Brain microvascular endothelial cell (primary cell): ENCODE results near the gene CALCOCO1.

ENCODE experiments used
- DNase-seq: peaks from one replicate; pipeline ENCODE4 v3.0.0-alpha.2; 2020
- H3K27ac ChIP-seq: fragments of 250-450 bp; sonication (Bioruptor Pico); 2 replicates; pipeline ENCODE4 v1.5.1; 2020; ENCODE audit warnings: mild to moderate bottlenecking, moderate library complexity
- H3K27me3 ChIP-seq: fragments of 250-450 bp; sonication (Bioruptor Pico); replicated peaks from 2 replicates; pipeline ENCODE4 v1.5.1; 2020; ENCODE audit warnings: mild to moderate bottlenecking
- H3K36me3 ChIP-seq: fragments of 250-450 bp; sonication (Bioruptor Pico); replicated peaks from 2 replicates; pipeline ENCODE4 v1.5.1; 2020; ENCODE audit warnings: mild to moderate bottlenecking
- H3K4me3 ChIP-seq: 2 replicates; pipeline ENCODE4 v1.5.1; 2011; ENCODE audit warnings: low read depth, mild to moderate bottlenecking, control low read depth, low read length, moderate library complexity
- in situ Hi-C: cut with HindIII; loops from 2 replicates; pipeline ENCODE4 v1.10.0; 2017; ENCODE audit warnings: low sequenced_read_pairs, low pct_ligation_motif_present
- TF ChIP-seq, protein P1 (sequence below): IDR thresholded peaks from 2 replicates; pipeline ENCODE4 v1.5.1; 2011; ENCODE audit warnings: low read depth, mild to moderate bottlenecking, moderate library complexity, low read length, control low read depth, inconsistent platforms; ENCODE audit errors: missing control alignments

Gene CALCOCO1

DNA sequence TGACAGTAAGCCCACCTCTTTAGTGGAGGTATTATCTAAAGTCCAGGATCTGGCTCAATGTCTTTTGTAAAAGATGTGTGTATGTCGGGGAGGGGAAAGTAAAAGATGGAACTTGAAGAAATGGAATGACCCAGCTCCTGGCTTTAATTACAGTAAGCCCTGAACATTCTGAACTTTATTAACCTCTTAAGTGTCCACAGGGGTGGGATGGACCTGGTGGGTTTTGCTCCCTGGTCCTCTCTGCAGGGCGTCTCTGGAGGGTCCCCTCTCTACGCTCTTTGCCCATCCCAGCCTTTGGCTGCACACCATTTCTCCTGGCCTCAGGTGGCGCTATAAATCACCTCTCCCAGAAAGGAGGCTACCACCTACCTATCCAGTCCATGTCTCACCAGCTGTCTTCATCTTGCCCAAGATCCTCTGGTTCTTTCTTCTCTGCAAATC, 28.2 kb upstream of the CALCOCO1 start:
- Histone ChIP-seq H3K27ac (no peak overlapping the region), H3K4me3 (no peak overlapping the region), H3K36me3 (no peaks in the 10 kb centered on the region), H3K27me3 (peaks cover 77% of the 10 kb centered on the region)
- in situ Hi-C loops = no loop called here
- TF ChIP-seq, protein P1, sequence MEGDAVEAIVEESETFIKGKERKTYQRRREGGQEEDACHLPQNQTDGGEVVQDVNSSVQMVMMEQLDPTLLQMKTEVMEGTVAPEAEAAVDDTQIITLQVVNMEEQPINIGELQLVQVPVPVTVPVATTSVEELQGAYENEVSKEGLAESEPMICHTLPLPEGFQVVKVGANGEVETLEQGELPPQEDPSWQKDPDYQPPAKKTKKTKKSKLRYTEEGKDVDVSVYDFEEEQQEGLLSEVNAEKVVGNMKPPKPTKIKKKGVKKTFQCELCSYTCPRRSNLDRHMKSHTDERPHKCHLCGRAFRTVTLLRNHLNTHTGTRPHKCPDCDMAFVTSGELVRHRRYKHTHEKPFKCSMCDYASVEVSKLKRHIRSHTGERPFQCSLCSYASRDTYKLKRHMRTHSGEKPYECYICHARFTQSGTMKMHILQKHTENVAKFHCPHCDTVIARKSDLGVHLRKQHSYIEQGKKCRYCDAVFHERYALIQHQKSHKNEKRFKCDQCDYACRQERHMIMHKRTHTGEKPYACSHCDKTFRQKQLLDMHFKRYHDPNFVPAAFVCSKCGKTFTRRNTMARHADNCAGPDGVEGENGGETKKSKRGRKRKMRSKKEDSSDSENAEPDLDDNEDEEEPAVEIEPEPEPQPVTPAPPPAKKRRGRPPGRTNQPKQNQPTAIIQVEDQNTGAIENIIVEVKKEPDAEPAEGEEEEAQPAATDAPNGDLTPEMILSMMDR = peak; percentile 19
- DNase-seq = no peak

DNA sequence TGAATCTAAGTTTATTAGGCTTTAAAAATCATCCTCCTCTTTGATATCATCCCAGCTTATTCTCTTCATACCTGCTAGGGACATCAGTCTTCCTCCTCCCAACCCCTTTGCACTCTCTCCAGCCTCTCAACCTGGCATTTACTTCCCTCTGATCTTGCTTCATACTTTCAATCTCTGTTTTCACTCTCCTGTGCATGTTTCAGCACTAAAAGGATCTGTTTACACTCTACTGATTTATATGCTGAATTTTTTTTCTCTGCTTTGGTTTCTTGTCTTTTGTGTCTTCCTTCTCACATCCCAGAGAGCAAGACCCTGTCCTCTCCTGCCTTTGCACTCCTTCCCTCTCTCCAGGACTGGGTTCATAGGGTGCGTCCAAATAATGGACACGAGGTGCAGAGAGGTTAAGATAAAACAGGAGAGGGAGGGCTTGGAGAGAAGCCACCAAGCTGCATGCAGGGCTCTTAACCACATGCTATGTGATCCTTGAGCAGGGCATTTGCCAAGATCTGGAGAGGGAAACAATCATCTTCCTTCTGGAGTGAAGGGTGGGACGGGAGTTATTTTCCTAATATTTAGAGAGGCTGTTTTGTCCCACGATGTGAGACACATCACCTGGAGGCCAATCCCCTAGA, 27.5 kb upstream of the CALCOCO1 start:
- TF ChIP-seq, protein P1 = no peak
- Histone ChIP-seq H3K36me3 (no peaks in the 10 kb centered on the region), H3K27ac (no peak overlapping the region), H3K4me3 (no peak overlapping the region), H3K27me3 (peaks cover 84% of the 10 kb centered on the region)
- DNase-seq = no peak
- in situ Hi-C loops = no loop called here

- H3K27me3 ChIP-seq = peaks cover 84% of the 10 kb centered on the region
- no peak overlapping the region for H3K4me3 ChIP-seq
- no peak overlapping the region for H3K27ac ChIP-seq
- TF ChIP-seq, protein P1 = no peak
- DNase-seq = no peak
- in situ Hi-C loops = no loop called here
- H3K36me3 ChIP-seq = no peaks in the 10 kb centered on the region
Observed at GRCh38 chr12:53754188-53754585, 26.9 kb upstream of the CALCOCO1 start.

DNA sequence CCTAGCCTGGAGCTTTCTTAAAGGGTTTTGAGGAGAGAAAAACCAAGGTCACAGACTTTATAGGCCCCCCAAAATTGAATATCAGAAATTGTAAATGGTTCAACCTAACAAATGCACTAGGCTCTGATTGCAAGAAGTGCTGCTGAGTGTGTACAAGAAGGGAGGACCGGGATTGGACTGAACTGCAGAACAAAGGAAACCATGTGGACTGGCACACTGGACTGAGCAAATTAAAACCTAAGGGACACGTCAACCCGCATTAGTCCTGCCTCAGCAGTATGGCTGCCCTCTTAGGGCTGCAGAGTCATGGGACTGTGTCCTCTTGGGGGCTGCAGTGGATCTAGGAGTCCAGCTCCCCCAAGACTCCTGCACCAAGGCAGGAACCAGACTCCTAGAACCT, 25.4 kb upstream of the CALCOCO1 start:
- Histone ChIP-seq H3K27ac (no peak overlapping the region), H3K27me3 (peaks cover 84% of the 10 kb centered on the region), H3K36me3 (no peaks in the 10 kb centered on the region), H3K4me3 (no peak overlapping the region)
- TF ChIP-seq, protein P1 = no peak
- in situ Hi-C loops = no loop called here
- no peak for DNase-seq

GRCh38 chr12:53752192-53752601, 24.9 kb upstream of the CALCOCO1 start:
- in situ Hi-C loops = no loop called here
- Histone ChIP-seq H3K4me3 (no peak overlapping the region), H3K27me3 (peaks cover 85% of the 10 kb centered on the region), H3K36me3 (no peaks in the 10 kb centered on the region), H3K27ac (no peak overlapping the region)
- TF ChIP-seq, protein P1 = no peak
- DNase-seq = no peak
